Fibroblast of gingiva (primary cell): Measurements from ENCODE around the gene KCNK18.

Source experiments
- DNase-seq: peaks from one replicate; pipeline ENCODE4 v3.0.0-alpha.2; 2011; ENCODE audit warnings: low read depth

The KCNK18 gene

DNA sequence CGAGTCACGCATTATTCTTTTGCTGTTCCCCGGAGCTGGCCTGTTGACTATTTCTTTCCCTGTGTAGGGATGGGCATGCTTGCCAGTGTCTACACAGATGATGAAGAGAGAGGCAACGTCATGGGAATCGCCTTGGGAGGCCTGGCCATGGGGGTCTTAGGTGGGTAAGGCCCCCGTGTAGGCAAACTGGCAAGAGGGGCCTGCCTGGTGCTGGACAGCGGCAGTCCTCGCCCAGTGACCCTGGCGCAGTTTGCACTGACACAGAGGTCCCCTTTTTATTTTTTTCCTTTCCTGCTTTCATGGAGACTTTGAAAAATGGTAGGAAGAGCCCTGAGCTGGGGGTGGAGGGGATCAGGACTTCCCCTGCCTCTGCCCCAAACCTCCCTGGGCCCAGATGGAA lies 57.0 kb downstream of the KCNK18 start:
- no peak for DNase-seq

DNA sequence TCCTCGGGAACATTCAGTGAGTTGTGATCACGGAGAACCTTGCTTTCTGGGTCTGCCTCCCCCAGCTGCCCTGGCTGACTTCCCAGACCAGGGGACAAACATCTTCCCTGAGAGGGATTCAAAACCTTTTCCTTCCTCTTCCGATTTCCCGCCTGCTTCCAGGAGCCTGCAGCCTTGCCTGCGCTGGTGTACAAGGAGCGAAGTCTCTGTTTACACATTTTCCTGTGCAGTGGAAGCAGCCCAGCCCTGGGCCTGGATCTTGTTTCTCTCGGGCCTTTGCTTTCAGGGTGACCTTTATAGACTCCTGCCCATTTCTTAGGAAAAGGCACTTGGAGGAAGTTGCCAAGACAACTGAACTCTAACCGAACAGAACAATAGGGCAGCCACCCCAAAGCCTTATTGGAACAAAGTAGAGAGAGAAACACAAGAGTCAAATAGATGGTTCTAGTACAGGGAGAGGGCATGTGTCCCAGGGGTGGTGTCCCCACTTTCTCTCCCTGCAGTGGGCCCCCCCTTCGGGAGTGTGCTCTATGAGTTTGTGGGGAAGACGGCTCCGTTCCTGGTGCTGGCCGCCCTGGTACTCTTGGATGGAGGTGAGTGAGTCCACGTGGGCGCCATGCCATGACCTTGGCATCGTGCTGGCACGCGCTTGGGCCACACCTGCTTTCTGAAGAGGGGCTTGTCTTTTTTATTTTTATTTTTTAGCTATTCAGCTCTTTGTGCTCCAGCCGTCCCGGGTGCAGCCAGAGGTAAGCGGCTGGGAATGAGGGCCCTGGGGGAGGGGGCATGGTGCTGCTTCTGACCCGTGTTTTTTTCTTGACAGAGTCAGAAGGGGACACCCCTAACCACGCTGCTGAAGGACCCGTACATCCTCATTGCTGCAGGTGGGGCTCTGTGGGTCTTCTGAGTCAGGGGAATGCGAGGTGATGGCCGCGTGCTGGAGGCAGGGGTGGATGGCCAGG lies 57.8 kb downstream of the KCNK18 start:
- DNase-seq = no peak

DNA sequence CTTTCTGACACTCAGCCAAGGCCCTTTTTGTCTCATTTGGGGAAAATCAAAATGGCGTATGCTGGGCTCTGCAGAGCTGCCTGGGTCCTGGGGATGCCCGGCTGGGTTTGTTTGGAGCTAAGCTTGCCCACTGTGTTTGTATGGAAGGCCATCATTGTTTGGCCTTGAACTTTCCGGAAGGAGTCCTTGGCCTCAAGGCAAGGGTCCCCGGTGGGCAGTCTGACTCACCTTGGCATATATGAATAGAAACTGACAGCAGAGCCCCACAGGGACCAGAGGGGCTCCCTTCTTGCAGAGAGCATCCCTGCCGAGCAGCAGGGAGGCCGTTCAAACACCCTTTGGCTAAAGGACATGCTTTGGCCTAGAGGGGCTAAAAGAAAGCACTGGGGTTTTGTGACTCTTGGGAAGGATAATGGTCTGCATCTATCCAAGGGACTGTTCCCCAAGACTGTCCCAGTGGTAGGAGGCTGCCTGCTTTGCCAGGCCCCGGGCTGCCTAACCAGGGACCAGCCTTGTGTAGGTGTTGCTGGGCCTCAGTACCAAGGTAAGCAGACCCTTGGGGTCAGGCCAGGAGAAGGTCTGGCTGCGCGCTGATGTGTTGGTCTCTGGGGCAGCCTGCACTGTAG lies 58.7 kb downstream of the KCNK18 start:
- no peak for DNase-seq

DNA sequence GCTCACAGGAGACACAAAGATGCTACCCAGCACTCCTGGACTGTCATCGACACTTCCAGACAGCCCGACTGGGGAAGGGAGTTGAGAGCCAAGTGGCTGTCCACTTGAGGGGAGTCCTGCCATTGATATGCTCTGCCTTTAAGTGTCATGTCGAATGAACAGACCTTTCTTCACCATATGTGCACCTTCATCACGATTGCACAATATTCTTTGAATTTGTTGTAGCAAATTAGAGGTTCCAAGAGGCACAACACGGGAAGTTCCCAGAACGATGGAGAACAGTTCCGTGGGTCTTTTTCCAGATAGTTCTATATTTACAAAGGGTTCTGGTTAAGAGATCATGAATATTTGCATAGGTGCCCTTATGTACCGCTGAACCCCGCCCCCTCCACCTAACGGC lies 59.6 kb downstream of the KCNK18 start:
- no peak for DNase-seq

DNA sequence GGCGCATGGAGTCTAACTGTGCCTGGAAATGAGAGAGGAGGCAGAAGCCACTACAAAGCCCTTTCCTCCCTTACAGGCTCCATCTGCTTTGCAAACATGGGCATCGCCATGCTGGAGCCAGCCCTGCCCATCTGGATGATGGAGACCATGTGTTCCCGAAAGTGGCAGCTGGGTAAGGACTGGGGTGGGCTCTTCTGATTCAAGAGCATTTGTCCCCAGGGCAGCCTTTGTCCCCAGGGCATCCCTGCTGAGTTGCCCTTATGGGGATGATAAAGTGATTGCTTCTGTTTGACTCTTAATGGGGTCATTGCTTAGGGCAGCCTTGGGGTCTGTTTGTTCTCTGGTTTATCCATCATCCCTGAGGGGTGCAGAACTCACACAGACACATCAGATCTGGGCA lies 60.4 kb downstream of the KCNK18 start:
- no peak for DNase-seq

DNA sequence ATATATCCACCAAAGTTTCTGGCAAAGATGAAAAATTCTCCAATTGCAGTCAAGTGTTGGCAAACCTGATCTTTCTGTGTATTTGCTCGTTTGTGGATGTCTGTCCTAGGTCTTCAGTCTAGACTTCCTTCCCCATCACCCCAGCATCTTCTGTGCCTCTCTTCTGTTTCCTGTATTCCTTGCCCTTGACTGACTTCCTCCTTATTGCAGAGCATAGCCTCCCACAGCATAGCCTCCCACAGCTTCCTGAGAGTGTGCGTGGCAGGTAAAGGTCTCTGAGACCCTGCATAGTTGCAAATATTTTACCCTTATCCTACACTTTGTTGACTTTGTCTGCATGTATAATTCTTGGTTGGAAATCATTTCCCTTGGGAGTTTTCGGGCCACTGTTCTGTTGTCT lies 62.0 kb downstream of the KCNK18 start:
- no peak for DNase-seq
